GM19455 (cell line): ENCODE measurements around the gene GGCT.

Source experiments
- ATAC-seq: cut with Tn5 transposase; IDR thresholded peaks from one replicate; pipeline ENCODE4 v1.9.1; 2021; ENCODE audit not compliant: unreplicated experiment

Gene GGCT

DNA sequence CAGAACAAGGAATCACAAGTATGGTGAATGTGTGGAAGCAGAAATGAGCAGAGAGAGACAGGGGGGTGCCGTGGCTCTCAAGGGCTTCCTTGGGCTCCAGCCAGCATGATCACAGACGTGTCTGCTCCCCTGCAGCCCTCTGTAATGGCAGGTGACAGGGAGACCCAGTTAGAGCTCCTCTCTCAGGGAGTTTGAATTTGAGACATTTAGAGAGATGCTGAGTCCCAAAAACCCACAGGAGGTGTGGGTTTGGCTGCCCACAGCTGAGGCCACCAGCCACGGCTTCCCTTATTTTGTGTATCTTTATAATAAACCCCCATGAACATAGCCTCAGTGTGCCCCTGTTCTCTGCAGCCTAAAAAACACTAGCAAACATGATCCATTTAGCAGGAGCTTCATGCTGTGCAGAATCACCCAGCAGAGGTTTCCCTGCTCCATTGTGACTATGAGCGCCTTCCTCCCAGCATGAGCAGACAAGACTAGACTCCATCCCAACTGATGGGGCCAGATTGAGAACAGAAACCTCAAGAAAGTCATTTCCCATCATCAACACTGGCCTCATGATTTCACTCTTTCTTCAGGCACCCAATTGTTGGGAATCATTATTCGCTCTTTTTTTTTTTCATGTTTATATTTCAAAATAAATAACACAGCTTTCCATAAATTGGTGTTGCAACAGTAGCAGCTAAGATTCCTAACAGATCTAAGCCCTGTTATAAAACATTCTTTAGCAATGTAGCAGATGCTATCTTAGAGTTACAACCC, 39.4 kb downstream of the GGCT start:
- no peak for ATAC-seq

- no peak for ATAC-seq
These were observed 40.4 kb downstream of the GGCT start for GRCh38 chr7:30464231-30464671.

GRCh38 chr7:30463405-30464145, 41.1 kb downstream of the GGCT start:
- peak; percentile 55 for ATAC-seq

DNA sequence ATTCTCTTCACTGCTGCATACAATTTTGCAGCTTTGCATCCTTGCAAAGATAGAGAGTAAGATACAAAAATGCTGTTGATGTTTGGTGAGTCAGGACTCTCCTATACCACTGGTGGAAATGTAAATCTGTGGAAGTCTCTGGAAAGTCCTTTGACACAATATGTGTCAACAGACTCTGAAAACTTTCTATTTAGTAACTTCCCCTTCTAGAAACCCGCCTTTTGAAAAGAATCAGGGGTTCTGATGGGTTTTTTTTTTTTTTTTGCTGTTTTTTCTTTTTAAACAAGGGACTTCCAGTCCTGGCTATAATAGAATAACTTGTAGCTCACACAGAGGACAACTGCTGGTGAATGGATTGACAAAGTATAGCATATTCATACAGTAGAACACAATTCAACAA, 42.5 kb downstream of the GGCT start:
- ATAC-seq: no peak

DNA sequence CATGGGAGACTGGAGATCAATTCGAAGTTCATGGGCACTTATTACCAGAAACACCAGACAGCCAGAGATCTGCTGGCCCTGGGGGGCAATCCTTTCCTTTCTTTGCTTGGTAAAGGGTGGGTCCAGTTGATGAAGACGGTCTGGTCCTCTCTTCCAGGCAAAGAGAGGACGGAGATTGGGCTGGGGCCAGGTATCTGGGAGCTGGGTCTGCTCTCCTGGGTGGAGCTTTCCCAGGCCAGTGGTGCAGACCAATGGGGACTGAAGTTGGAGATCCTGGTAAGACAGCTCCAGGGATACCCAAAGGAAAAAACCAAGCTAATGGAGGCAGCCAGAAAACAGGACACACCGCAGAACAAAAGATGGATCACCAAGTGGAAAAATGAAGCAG, 44.4 kb downstream of the GGCT start:
- ATAC-seq: no peak

DNA sequence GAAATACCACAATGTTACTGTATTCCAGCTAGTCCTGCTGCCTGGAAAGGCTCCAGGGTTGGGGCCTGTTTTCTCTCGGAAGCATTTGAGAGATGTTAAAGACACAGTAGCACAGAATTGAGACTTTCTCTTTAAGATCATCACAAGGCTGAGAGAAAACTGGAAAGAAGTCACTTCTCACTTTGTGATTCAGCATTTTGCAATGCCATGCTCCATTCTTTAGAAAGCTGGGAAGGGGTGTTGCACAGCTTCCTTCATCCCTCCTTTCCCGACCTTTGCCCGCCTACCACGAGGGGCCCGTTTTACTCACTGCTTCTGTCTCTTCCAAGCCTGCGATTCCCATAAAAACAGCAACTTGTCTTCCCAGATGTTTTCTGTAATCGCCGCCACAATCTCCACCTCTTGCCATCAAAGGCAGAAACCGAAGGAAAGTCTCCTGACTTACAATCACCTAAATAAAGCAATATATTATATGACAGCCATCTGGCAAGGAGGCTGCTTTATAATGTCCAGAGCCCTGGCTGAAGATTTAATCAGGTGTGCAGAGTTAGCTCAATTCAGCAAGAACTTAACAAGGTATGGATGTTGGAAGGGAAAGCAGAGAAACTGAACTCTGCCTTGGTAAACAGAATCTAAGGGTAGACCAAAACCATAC, 44.9 kb downstream of the GGCT start:
- ATAC-seq: no peak

- no peak for ATAC-seq
These were observed 46.3 kb downstream of the GGCT start for GRCh38 chr7:30458311-30458710.

DNA sequence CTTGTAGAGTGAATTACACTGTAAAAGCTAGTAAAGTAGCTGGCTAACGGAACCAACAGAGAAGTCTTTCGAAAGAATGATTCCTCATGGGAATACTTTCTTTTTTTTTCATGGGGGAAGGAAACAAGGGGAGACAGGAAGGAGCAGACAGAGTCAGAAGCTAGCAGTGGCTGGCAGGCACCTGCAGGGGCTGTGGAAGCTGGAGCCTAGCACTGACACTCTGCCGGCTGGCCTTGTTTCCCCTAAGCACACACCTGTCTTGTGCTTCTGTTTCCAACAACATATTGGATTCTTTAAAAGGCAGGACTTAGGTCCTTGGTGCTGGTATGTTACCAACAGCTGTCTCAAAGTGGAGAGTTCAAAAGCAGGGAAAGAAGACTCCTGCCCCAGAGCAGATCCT, 50.7 kb downstream of the GGCT start:
- no peak for ATAC-seq

- ATAC-seq: no peak
These were observed 51.6 kb downstream of the GGCT start for GRCh38 chr7:30453016-30453415.

- ATAC-seq: no peak
These were observed 52.2 kb downstream of the GGCT start for GRCh38 chr7:30452280-30452930.

DNA sequence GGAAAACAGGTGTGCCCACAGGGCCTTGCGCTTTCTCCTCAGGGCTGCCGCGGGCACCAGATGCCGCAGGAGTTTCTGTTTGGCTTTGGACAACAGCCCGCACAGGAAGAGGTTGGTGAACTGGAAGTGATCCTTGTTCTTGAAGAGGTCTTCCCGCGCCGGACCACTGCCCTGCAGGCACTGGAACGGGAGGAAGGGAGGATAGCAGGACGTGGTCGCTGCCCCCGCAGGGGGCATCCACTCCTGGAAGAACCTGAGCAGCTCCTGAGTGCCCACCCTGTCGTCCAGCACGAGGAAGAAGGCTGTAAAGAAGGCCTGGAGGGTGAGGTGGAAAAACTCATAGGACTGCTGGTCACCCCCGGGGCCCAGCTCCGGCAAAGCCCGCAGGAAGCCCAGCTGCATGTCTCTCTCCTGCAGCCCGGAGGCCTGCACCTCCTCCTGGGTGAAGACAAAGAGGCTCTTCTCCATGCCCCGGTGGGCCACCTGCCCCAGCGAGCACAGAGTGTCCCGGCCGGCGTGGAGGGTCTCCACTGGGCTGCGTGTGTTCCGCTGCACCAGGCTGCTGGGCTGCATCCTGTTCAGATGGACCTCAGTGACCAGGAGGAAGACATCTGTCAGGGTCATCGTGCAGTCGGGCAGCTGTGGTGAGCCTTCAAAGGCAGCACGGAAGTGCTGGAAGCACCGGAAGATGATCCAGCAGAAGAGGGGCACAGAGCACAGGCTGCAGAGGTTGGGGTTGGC, 52.9 kb downstream of the GGCT start:
- ATAC-seq: no peak

- no peak for ATAC-seq
These were observed 53.6 kb downstream of the GGCT start for GRCh38 chr7:30450983-30451497.

GRCh38 chr7:30450240-30450982, 54.2 kb downstream of the GGCT start:
- no peak for ATAC-seq

DNA sequence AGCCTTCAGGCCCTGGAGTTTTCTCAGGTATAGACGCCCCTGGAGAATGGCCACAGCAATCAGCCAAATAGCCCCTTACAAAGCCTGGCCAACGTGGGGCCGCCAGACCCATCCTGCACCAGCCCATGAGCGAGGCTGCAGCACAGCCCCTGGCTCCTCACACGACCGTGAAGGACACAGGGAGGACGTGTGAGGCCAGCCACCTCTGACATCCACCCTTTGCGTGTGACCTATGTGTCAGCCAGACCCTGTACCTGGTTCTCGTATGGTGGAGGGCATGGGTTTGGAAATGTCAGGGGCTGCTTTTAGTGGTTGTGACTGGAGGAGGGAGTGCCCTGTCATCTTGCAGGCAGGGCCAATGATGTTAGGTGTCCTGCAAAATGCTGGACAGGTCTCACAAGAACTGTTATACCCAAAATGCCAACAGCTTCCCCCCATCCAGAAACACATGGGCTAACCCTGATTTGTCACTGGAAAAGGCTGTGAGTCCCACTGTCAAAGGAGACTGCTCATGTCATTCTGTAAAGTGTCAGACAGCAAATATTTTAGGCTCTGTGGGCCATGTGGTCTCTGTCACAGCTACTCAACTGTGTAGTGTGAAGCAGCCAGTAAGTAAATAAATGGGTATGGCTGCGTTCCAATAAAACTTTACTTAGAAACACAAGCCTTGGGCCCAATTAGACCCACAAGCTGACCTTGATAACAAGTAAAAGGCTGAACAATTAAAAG, 56.0 kb downstream of the GGCT start:
- ATAC-seq: no peak

GRCh38 chr7:30447466-30447865, 57.2 kb downstream of the GGCT start:
- ATAC-seq: no peak
